Measurements from ENCODE around the gene PIK3R6. TPM values are rescaled to one million over a fixed set of nuclear protein-coding genes. Genes with fewer than 3 reads are reported as not detected.
A peak's percentile ranks its signal among the peaks of the same experiment; 100 is the strongest.

Gene PIK3R6
- not detected in 2 replicates for total RNA-seq (2016; rRNA removed; fragmentation: Illumina TruSeq; extraction: Trizol)
- not detected in 2 replicates for total RNA-seq (2016; cell fraction: cytosol; rRNA removed; fragmentation: Illumina TruSeq; extraction: Trizol; ENCODE audit: low read depth)
- total RNA-seq (2016; cell fraction: insoluble cytoplasmic fraction; rRNA removed; fragmentation: Illumina TruSeq; extraction: Trizol): not detected in 2 replicates
- total RNA-seq (2016; cell fraction: membrane; rRNA removed; fragmentation: Illumina TruSeq; extraction: Trizol): not detected in 2 replicates
- not detected in 2 replicates for total RNA-seq (2016; cell fraction: nucleus; rRNA removed; fragmentation: Illumina TruSeq; extraction: Trizol)
- polyA plus RNA-seq (2011; rRNA removed): not detected in 2 replicates
- polyA plus RNA-seq (2011; cell fraction: cytosol; rRNA removed): 0.03 TPM in 2 replicates
- 0.26 TPM in 1 of 2 replicates, not detected in the other for polyA plus RNA-seq (2011; cell fraction: nucleus; rRNA removed)
- polyA plus RNA-seq (2012): not detected in 2 replicates
- not detected in 2 replicates for polyA plus RNA-seq (2016; cell fraction: cytosol; fragmentation: Illumina TruSeq; extraction: Trizol; ENCODE audit: low read depth)
- not detected in 2 replicates for polyA plus RNA-seq (2016; cell fraction: insoluble cytoplasmic fraction; fragmentation: Illumina TruSeq; extraction: Trizol; ENCODE audit: low read depth)
- polyA plus RNA-seq (2016; cell fraction: membrane; fragmentation: Illumina TruSeq; extraction: Trizol; ENCODE audit: low read depth): not detected in 2 replicates
- polyA plus RNA-seq (2016; cell fraction: nucleus; fragmentation: Illumina TruSeq; extraction: Trizol; ENCODE audit: insufficient read depth, low read depth): not detected in 2 replicates
- 0.09 TPM in 1 of 2 replicates, not detected in the other for polyA minus RNA-seq (2011; rRNA and poly(A)+ RNA removed; ENCODE audit: low replicate concordance)
- polyA minus RNA-seq (2011; cell fraction: cytosol; rRNA and poly(A)+ RNA removed): not detected in 2 replicates
- polyA minus RNA-seq (2011; cell fraction: nucleus; rRNA and poly(A)+ RNA removed): not detected in 2 replicates
- percentile 11 among the genes with signal in this experiment for Bru-seq, nascent RNA
- BruChase-seq, experiment 1, labeled RNA remaining after a 6-hour chase: percentile 8 among the genes with signal in this experiment
- percentile 19 among the genes with signal in this experiment for BruChase-seq, experiment 2, labeled RNA remaining after a 2-hour chase
- long read RNA-seq, experiment 1: 0 reads
- long read RNA-seq, experiment 2: 0 reads

- CTCF ChIA-PET (ENCODE audit: low intra/inter-chr PET ratio, low total read pairs): no interaction called here
- TF ChIP-seq HOXA9 (CRISPR knock-in tag; IDR thresholded peaks at IDR 0.05; ENCODE audit: borderline replicate concordance): no peak
- no peak for TF ChIP-seq ZNF747 (CRISPR knock-in tag; IDR thresholded peaks at IDR 0.05; ENCODE audit: borderline replicate concordance)
- TF ChIP-seq ZMYM3 (CRISPR knock-in tag; IDR thresholded peaks at IDR 0.05): no peak
- no peak for TF ChIP-seq PHB2 (IDR thresholded peaks at IDR 0.05; ENCODE audit: partially characterized antibody)
- TF ChIP-seq DR1 (CRISPR knock-in tag; IDR thresholded peaks at IDR 0.05): no peak
- no peak for TF ChIP-seq ZNF567 (CRISPR knock-in tag; IDR thresholded peaks at IDR 0.05; ENCODE audit: borderline replicate concordance)
- TF ChIP-seq ZNF101 (CRISPR knock-in tag; IDR thresholded peaks at IDR 0.05; ENCODE audit: borderline replicate concordance, low read depth): no peak
- TF ChIP-seq SATB2 (CRISPR knock-in tag; IDR thresholded peaks at IDR 0.05): no peak
- TF ChIP-seq ATF6 (CRISPR knock-in tag; conservative IDR thresholded peaks at IDR 0.05): no peak
- no peak for TF ChIP-seq SETDB1 (CRISPR knock-in tag; IDR thresholded peaks at IDR 0.05; ENCODE audit: borderline replicate concordance)
- TF ChIP-seq SUZ12 (IDR thresholded peaks at IDR 0.05; ENCODE audit: low read depth, low read length): no peak
- TF ChIP-seq ZNF335 (CRISPR knock-in tag; IDR thresholded peaks at IDR 0.05): no peak
- TF ChIP-seq DRAP1 (CRISPR knock-in tag; IDR thresholded peaks at IDR 0.05): no peak
- TF ChIP-seq PRDM10 (CRISPR knock-in tag; IDR thresholded peaks at IDR 0.05; ENCODE audit: low read depth): no peak
Measured at GRCh38 chr17:8867361-8867981, at the start of gene PIK3R6. TSS of gene PIK3R6 (minus strand) at chr17:8867674. CDS start at chr17:8849794, 17,880 bp downstream.

More at GRCh38 chr17:8867361-8867981, at the start of gene PIK3R6:
- intact Hi-C loops (cut with micrococcal nuclease; ENCODE audit: unreplicated experiment) (no loop called here), in situ Hi-C loops (cut with HindIII; ENCODE audit: extremely low pct_ligation_motif_present, low pct_unique_long_range_greater_than_20kb) (no loop called here)
- DNase-seq (ENCODE audit: low spot score): no peak
- Histone ChIP-seq H2AFZ (ENCODE audit: low read length) (no peak within 1 kb of the TSS), H3K9me3 (ENCODE audit: low read length) (no peaks in the 10 kb centered on the region), H3K4me2 (ENCODE audit: low read depth, low read length) (no peak within 1 kb of the TSS), H4K20me1 (ENCODE audit: insufficient read depth, low read length) (no peaks in the 10 kb centered on the region), H3K4me3 (replicated peaks in 1 of 3; ENCODE audit: insufficient read depth in 1 of 3, low read depth in 2 of 3, low read length in 3 of 3) (no peak within 1 kb of the TSS), H3K9ac (ENCODE audit: insufficient read depth, low read depth, low read length) (no peak within 1 kb of the TSS), H3K27ac (ENCODE audit: extremely low read length, insufficient read depth, low read length) (no peak within 1 kb of the TSS), H3K79me2 (ENCODE audit: insufficient read depth, low read length) (no peaks in the 10 kb centered on the region), H3K36me3 (replicated peaks in 1 of 2; ENCODE audit: control insufficient read depth in 1 of 2, insufficient read depth in 2 of 2, low read length in 2 of 2) (no peaks in the 10 kb centered on the region), H3K27me3 (ENCODE audit: control insufficient read depth in 1 of 2, insufficient read depth in 2 of 2, low read length in 2 of 2) (peaks cover 9 to 47% of the 10 kb centered on the region in 2 experiments), H3K4me1 (ENCODE audit: insufficient read depth, low read length) (peaks cover 12% of the 10 kb centered on the region)
- POLR2A ChIA-PET: no interaction called here
- 0% methylated on average over 11 of the region's 12 CpGs for WGBS (ENCODE audit: low lambda C conversion rate)
- no TSS peak for BruUV-seq (replicated peaks)
- FAIRE-seq: no peak
- ATAC-seq: no peak

All from HepG2 (cell line).